Measurements from ENCODE around the gene TRMO. TPM values are rescaled to one million over a fixed set of nuclear protein-coding genes. Genes with fewer than 3 reads are reported as not detected.

The TRMO gene
- total RNA-seq, 1 donor = 23.9 TPM

DNA sequence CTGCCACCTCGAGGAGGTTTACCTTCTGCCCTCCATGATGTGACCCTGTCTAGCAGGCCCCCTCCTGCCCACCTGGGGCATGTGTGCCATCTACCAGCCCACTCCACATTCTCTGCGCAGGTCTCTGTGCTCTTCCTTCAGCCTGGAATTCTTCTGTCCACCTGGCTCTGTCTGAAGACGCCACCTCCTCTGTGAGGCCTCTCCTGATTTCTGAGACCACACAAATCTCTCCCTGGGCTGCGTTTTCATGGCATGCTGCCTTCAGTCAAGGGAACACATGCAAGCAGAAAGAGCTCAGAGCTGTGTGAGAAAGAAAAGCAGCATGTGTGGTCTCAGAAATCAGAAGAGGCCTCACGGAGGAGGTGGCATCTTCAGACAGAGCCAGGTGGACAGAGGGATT lies 47.2 kb downstream of the TRMO start:
- peaks cover 20% of the 10 kb centered on the region for H3K4me1 ChIP-seq (ENCODE audit: insufficient read depth, low read length)
- DNase-seq (ENCODE audit: insufficient read length, low spot score, missing footprints) = no peak
- no peak overlapping the region for H3K4me2 ChIP-seq (ENCODE audit: insufficient read depth, low read length)
- H3K36me3 ChIP-seq (ENCODE audit: insufficient read depth, low read length) = no peaks in the 10 kb centered on the region
- no peaks in the 10 kb centered on the region for H4K20me1 ChIP-seq (ENCODE audit: insufficient read depth, low read length)
- peaks cover 14% of the 10 kb centered on the region for H3K27me3 ChIP-seq (ENCODE audit: insufficient read depth, low read length)
- H3K27ac ChIP-seq (ENCODE audit: low read depth, low read length) = no peak overlapping the region
- no peak overlapping the region for H3K4me3 ChIP-seq (ENCODE audit: insufficient read depth, low read length)
- TF ChIP-seq, protein P1, sequence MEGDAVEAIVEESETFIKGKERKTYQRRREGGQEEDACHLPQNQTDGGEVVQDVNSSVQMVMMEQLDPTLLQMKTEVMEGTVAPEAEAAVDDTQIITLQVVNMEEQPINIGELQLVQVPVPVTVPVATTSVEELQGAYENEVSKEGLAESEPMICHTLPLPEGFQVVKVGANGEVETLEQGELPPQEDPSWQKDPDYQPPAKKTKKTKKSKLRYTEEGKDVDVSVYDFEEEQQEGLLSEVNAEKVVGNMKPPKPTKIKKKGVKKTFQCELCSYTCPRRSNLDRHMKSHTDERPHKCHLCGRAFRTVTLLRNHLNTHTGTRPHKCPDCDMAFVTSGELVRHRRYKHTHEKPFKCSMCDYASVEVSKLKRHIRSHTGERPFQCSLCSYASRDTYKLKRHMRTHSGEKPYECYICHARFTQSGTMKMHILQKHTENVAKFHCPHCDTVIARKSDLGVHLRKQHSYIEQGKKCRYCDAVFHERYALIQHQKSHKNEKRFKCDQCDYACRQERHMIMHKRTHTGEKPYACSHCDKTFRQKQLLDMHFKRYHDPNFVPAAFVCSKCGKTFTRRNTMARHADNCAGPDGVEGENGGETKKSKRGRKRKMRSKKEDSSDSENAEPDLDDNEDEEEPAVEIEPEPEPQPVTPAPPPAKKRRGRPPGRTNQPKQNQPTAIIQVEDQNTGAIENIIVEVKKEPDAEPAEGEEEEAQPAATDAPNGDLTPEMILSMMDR (IDR thresholded peaks at IDR 0.05; ENCODE audit: extremely low read depth, low read depth, low read length) = no peak
- no peaks in the 10 kb centered on the region for H3K9me3 ChIP-seq (ENCODE audit: low read depth, low read length)
- no peak overlapping the region for H2AFZ ChIP-seq (ENCODE audit: low read length)
- no peaks in the 10 kb centered on the region for H3K79me2 ChIP-seq (ENCODE audit: insufficient read depth, low read length)

DNA sequence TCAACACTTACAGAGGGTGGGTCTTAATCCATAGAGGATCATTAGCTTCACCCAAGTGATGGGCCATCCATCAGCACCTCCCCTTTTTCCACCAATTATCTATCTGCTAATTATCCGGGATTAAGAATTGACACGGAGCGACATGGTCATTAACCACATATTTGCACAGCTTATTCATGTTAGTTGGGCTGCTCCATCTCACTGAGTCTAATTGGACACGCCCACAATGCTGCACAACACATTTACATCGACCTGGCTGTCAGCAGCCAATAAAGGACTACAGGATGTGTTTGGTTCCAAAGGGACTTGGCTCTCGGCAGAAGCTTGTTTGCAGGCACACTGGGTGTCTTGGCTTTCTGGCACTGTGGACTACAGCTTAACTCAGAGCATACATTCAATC lies 47.7 kb downstream of the TRMO start:
- Histone ChIP-seq H3K9me3 (ENCODE audit: low read depth, low read length) (no peaks in the 10 kb centered on the region), H3K4me1 (ENCODE audit: insufficient read depth, low read length) (peaks cover 17% of the 10 kb centered on the region)
- TF ChIP-seq, protein P1 (IDR thresholded peaks at IDR 0.05; ENCODE audit: extremely low read depth, low read depth, low read length) = no peak

DNA sequence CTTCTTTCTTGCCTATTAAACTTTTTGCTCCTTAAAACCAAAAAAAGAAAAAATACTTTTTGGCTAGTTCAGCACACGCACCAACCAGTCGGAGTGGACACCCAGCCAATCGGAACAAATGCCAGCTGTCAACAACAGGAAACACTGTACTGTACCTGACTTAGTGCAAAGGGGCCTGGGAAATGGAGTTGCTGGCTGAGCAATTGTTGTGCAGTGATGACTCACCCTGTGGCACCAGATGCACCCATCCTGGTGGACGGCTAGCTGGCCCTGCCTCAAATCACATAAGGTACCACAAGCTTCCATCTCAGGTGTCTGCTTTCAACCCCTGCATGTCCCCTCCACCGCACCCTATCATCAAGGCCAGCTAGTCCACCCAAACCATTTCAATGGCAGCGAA lies 48.4 kb downstream of the TRMO start:
- Histone ChIP-seq H3K27ac (ENCODE audit: low read depth, low read length) (no peak overlapping the region), H2AFZ (ENCODE audit: low read length) (no peak overlapping the region), H3K4me1 (ENCODE audit: insufficient read depth, low read length) (peaks cover 17% of the 10 kb centered on the region), H3K36me3 (ENCODE audit: insufficient read depth, low read length) (no peaks in the 10 kb centered on the region), H3K9me3 (ENCODE audit: low read depth, low read length) (no peaks in the 10 kb centered on the region), H3K4me3 (ENCODE audit: insufficient read depth, low read length) (no peak overlapping the region), H4K20me1 (ENCODE audit: insufficient read depth, low read length) (no peaks in the 10 kb centered on the region), H3K79me2 (ENCODE audit: insufficient read depth, low read length) (no peaks in the 10 kb centered on the region), H3K27me3 (ENCODE audit: insufficient read depth, low read length) (peaks cover 21% of the 10 kb centered on the region), H3K4me2 (ENCODE audit: insufficient read depth, low read length) (no peak overlapping the region)
- TF ChIP-seq, protein P1 (IDR thresholded peaks at IDR 0.05; ENCODE audit: extremely low read depth, low read depth, low read length) = no peak
- DNase-seq (ENCODE audit: insufficient read length, low spot score, missing footprints) = no peak

More for the DNA sequence above, 47.7 kb downstream of the TRMO start:
- DNase-seq (ENCODE audit: insufficient read length, low spot score, missing footprints) = no peak
- Histone ChIP-seq H3K27ac (ENCODE audit: low read depth, low read length) (no peak overlapping the region), H4K20me1 (ENCODE audit: insufficient read depth, low read length) (no peaks in the 10 kb centered on the region), H3K4me3 (ENCODE audit: insufficient read depth, low read length) (no peak overlapping the region), H3K79me2 (ENCODE audit: insufficient read depth, low read length) (no peaks in the 10 kb centered on the region), H3K27me3 (ENCODE audit: insufficient read depth, low read length) (peaks cover 15% of the 10 kb centered on the region), H3K36me3 (ENCODE audit: insufficient read depth, low read length) (no peaks in the 10 kb centered on the region), H3K4me2 (ENCODE audit: insufficient read depth, low read length) (no peak overlapping the region), H2AFZ (ENCODE audit: low read length) (no peak overlapping the region)

DNA sequence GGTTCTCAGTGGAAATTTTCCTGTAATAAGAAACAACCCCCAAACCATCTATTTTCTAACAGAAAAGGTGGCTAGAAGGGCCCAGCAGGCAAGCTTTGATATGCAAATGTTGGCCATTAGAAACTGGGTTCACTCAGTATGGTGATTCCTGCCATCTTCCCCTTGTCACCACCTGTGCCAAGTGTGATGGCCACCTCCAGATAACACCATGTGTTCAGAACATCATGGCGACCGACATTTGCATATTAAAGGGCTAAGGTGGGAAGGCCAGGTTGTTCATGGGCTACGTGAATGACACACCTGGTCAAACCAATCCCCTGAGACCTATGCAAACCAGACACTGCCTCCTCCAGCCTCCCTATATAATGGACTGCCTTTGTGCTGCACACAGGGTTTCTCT lies 48.9 kb downstream of the TRMO start:
- peaks cover 17% of the 10 kb centered on the region for H3K4me1 ChIP-seq (ENCODE audit: insufficient read depth, low read length)
- H3K4me2 ChIP-seq (ENCODE audit: insufficient read depth, low read length) = no peak overlapping the region
- H4K20me1 ChIP-seq (ENCODE audit: insufficient read depth, low read length) = no peaks in the 10 kb centered on the region
- H3K36me3 ChIP-seq (ENCODE audit: insufficient read depth, low read length) = no peaks in the 10 kb centered on the region
- H3K79me2 ChIP-seq (ENCODE audit: insufficient read depth, low read length) = no peaks in the 10 kb centered on the region
- DNase-seq (ENCODE audit: insufficient read length, low spot score, missing footprints) = no peak
- peaks cover 25% of the 10 kb centered on the region for H3K27me3 ChIP-seq (ENCODE audit: insufficient read depth, low read length)
- H3K9me3 ChIP-seq (ENCODE audit: low read depth, low read length) = no peaks in the 10 kb centered on the region
- H3K27ac ChIP-seq (ENCODE audit: low read depth, low read length) = no peak overlapping the region
- H3K4me3 ChIP-seq (ENCODE audit: insufficient read depth, low read length) = no peak overlapping the region
- H2AFZ ChIP-seq (ENCODE audit: low read length) = no peak overlapping the region
- TF ChIP-seq, protein P1 (IDR thresholded peaks at IDR 0.05; ENCODE audit: extremely low read depth, low read depth, low read length) = no peak

Measured in osteoblast (primary cell).